Right lobe of liver (tissue), 4 donors: Measurements from ENCODE around the gene PTGFRN.

Experiments used
- CTCF ChIP-seq, 4 donors: fragments of 200-600 bp in 3 of 4; fragments of 450-650 bp in 1 of 4; IDR thresholded peaks; one replicate each; pipeline versions ENCODE4 v1.5.1 to v1.8.0; 2016 to 2022; ENCODE audit warnings: antibody characterized with exemption in 4 of 4, mild to moderate bottlenecking in 2 of 4
- POLR2A ChIP-seq: fragments of 450-650 bp; IDR thresholded peaks from one replicate; pipeline ENCODE4 v1.6.1; 2017; ENCODE audit warnings: antibody characterized with exemption, mild to moderate bottlenecking
- donor health status: DM: no; HTN: no; CAD: no.
- donor health status: DM: no; HTN: no; CAD: no.
- donor health status: DM: no; HTN: yes; CAD: no.

DNA sequence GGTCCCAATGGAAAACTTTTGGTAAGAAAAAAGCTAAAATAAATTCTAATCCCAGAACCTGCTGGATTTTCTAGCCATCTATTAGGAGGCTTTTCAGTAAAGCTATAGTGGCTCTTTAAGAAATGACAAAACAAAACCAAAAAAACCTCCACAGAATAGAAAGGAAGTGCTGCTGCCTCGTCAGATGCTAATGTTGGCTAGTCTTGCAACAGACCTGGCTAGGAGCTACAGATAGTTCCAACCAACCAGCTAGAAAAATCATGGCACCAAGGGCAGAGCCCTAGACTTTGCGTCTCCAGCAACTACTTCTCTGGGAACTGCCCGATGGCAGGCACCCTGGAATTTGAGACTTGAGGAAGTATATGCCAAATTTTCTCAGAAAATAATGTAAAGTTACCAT, 99.4 kb downstream of the PTGFRN start:
- no peak for TF ChIP-seq CTCF (IDR thresholded peaks at IDR 0.05)
- TF ChIP-seq POLR2A: no peak
